ENCODE results near the gene PCDHA13.

DNA sequence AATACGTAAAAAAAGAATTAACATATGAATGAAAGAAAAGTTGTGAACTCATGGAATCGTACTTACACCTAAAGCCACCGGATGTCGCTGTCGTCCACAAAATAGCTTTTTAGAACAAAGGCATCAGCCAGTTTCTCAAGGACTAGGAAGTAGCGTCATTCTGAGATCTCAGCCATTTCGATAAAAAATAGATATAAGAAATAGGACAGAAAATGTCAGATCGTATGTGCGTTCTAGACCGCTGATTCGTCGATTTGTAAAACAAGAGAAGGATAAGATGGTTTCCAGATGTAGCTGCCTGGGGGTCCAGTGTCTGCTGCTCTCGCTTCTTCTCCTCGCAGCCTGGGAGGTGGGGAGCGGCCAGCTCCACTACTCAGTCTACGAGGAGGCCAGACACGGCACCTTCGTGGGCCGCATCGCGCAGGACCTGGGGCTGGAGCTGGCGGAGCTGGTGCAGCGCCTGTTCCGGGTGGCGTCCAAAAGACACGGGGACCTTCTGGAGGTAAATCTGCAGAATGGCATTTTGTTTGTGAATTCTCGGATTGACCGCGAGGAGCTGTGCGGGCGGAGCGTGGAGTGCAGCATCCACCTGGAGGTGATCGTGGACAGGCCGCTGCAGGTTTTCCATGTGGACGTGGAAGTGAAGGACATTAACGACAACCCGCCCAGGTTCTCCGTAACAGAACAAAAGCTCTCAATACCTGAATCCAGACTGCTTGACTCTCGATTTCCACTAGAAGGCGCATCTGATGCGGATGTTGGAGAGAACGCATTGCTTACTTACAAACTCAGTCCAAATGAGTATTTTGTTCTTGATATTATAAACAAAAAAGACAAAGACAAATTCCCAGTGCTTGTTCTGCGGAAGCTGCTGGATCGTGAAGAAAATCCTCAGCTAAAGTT lies 25.9 kb upstream of the PCDHA13 start, which contains the start of gene PCDHA10:
- TF ChIP-seq, protein P1, sequence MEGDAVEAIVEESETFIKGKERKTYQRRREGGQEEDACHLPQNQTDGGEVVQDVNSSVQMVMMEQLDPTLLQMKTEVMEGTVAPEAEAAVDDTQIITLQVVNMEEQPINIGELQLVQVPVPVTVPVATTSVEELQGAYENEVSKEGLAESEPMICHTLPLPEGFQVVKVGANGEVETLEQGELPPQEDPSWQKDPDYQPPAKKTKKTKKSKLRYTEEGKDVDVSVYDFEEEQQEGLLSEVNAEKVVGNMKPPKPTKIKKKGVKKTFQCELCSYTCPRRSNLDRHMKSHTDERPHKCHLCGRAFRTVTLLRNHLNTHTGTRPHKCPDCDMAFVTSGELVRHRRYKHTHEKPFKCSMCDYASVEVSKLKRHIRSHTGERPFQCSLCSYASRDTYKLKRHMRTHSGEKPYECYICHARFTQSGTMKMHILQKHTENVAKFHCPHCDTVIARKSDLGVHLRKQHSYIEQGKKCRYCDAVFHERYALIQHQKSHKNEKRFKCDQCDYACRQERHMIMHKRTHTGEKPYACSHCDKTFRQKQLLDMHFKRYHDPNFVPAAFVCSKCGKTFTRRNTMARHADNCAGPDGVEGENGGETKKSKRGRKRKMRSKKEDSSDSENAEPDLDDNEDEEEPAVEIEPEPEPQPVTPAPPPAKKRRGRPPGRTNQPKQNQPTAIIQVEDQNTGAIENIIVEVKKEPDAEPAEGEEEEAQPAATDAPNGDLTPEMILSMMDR (conservative IDR thresholded peaks at IDR 0.05 in 1 of 2, IDR thresholded peaks at IDR 0.05 in 1 of 2; ENCODE audit: extremely low read depth in 1 of 2, insufficient read depth in 1 of 2, low read depth in 1 of 2, low read length in 2 of 2) = no peak
- no peak for TF ChIP-seq EZH2 (IDR thresholded peaks at IDR 0.05; ENCODE audit: borderline replicate concordance, low read length)
